ENCODE data around the gene FLRT1. TPM values are rescaled to one million over a fixed set of nuclear protein-coding genes. Genes with fewer than 3 reads are reported as not detected.

Gene FLRT1
- total RNA-seq, 1 donor from 2014 or later: not detected

GRCh38 chr11:64078284-64078683 is 42.6 kb downstream of the FLRT1 start:
- Mint-ChIP-seq H3K27ac (ENCODE audit: unreplicated experiment) (no peak overlapping the region), H3K4me3 (ENCODE audit: unreplicated experiment) (no peak overlapping the region), H3K36me3 (ENCODE audit: low read depth, unreplicated experiment) (no peaks in the 10 kb centered on the region), H3K9me3 (ENCODE audit: unreplicated experiment) (no peaks in the 10 kb centered on the region), H3K27me3 (ENCODE audit: unreplicated experiment) (peaks cover 5% of the 10 kb centered on the region), H3K4me1 (ENCODE audit: unreplicated experiment) (no peaks in the 10 kb centered on the region)
- DNase-seq (ENCODE audit: low spot score): no peak
- no peak for TF ChIP-seq CTCF (IDR thresholded peaks at IDR 0.05; ENCODE audit: unreplicated experiment)

DNA sequence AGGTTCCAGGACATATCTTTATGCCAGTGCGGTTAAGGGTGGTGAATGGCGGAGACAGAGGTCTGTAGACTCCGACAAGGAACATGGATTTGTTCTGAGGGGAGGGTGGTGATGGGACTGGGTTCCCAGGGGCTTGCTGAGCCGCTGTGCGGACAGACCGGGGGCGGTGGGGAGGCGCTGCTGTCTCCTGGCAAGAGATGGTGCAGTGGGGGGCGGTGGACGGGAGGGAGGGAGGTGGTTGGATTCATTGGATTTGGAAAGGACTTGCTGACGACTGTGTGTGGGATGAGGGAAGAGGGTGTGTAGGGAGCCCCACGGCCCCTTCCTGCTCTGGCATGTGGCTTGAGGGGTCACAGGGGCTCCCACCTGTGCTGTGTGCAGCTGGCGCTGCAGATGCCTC is 43.2 kb downstream of the FLRT1 start:
- no peak overlapping the region for H3K4me3 Mint-ChIP-seq (ENCODE audit: unreplicated experiment)
- H3K27me3 Mint-ChIP-seq (ENCODE audit: unreplicated experiment): peaks cover 5% of the 10 kb centered on the region
- TF ChIP-seq CTCF (IDR thresholded peaks at IDR 0.05; ENCODE audit: unreplicated experiment): no peak
- no peak overlapping the region for H3K27ac Mint-ChIP-seq (ENCODE audit: unreplicated experiment)
- no peak for DNase-seq (ENCODE audit: low spot score)
- H3K9me3 Mint-ChIP-seq (ENCODE audit: unreplicated experiment): no peaks in the 10 kb centered on the region
- H3K36me3 Mint-ChIP-seq (ENCODE audit: low read depth, unreplicated experiment): no peaks in the 10 kb centered on the region
- H3K4me1 Mint-ChIP-seq (ENCODE audit: unreplicated experiment): no peaks in the 10 kb centered on the region

DNA sequence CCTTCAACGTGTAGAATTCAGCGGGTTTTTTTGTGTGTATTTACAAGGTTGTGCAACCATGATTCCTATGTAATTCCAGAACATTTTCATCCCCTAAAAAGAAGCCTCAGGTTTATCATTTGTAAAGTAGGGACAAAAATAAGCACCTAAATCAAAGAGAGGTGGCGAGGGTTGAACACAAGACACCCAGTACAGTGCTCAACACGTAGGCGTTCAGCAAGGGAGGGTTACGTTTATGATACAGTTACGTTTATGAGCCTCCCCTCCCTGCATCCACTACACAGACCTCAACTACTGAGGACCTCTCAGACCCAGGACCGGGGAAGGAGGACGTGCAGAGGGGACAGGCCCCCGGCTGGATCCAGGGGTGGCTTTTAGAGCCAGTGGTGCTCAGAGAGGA is 44.7 kb downstream of the FLRT1 start:
- Mint-ChIP-seq H3K27me3 (ENCODE audit: unreplicated experiment) (peaks cover 3% of the 10 kb centered on the region), H3K27ac (ENCODE audit: unreplicated experiment) (no peak overlapping the region)
- TF ChIP-seq CTCF (IDR thresholded peaks at IDR 0.05; ENCODE audit: unreplicated experiment): no peak

GRCh38 chr11:64081745-64082442 is 46.2 kb downstream of the FLRT1 start:
- no peaks in the 10 kb centered on the region for H3K4me1 Mint-ChIP-seq (ENCODE audit: unreplicated experiment)
- H3K27ac Mint-ChIP-seq (ENCODE audit: unreplicated experiment): no peak overlapping the region
- no peak for DNase-seq (ENCODE audit: low spot score)
- H3K27me3 Mint-ChIP-seq (ENCODE audit: unreplicated experiment): no peaks in the 10 kb centered on the region
- H3K4me3 Mint-ChIP-seq (ENCODE audit: unreplicated experiment): no peak overlapping the region
- no peaks in the 10 kb centered on the region for H3K9me3 Mint-ChIP-seq (ENCODE audit: unreplicated experiment)
- no peaks in the 10 kb centered on the region for H3K36me3 Mint-ChIP-seq (ENCODE audit: low read depth, unreplicated experiment)
- no peak for TF ChIP-seq CTCF (IDR thresholded peaks at IDR 0.05; ENCODE audit: unreplicated experiment)

More for the DNA sequence above, 44.7 kb downstream of the FLRT1 start:
- Mint-ChIP-seq H3K4me1 (ENCODE audit: unreplicated experiment) (no peaks in the 10 kb centered on the region), H3K4me3 (ENCODE audit: unreplicated experiment) (no peak overlapping the region), H3K9me3 (ENCODE audit: unreplicated experiment) (no peaks in the 10 kb centered on the region), H3K36me3 (ENCODE audit: low read depth, unreplicated experiment) (no peaks in the 10 kb centered on the region)
- DNase-seq (ENCODE audit: low spot score): no peak

DNA sequence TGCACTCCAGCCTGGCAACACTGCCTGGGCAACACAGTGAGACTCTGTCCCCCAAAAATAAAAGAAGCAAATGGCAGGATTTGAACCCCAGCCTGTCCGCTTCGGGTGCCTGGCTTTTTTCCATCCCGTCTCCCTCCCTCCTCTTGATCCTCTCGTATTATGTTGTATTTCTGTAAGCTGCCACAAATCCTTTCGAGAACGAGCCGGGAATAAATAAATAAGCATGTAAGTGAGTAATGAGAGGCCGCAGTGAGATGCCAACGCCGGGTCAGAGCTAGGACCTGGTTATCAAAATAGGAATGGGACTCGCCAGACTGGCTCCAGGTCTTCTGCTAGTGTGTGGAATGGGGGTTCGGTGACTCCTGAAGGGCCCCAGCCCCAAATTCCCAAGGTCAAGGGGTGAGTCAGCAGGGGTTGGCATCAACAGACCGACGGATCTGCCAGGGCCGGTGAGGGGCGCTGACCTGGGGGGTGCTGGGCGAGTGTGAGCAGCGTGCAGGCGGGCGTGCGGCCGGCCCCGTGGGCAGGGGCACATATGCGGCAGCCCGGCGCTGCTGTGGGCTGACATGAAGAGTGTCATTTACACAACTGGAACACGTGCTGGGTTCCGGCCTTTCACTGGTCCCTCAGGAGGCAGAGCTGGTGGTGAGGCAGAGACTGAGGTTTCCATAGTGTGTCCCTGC is 47.8 kb downstream of the FLRT1 start:
- Mint-ChIP-seq H3K27me3 (ENCODE audit: unreplicated experiment) (no peaks in the 10 kb centered on the region), H3K4me3 (ENCODE audit: unreplicated experiment) (no peak overlapping the region), H3K4me1 (ENCODE audit: unreplicated experiment) (no peaks in the 10 kb centered on the region), H3K36me3 (ENCODE audit: low read depth, unreplicated experiment) (no peaks in the 10 kb centered on the region), H3K27ac (ENCODE audit: unreplicated experiment) (no peak overlapping the region), H3K9me3 (ENCODE audit: unreplicated experiment) (no peaks in the 10 kb centered on the region)
- TF ChIP-seq CTCF (IDR thresholded peaks at IDR 0.05; ENCODE audit: unreplicated experiment): no peak
- DNase-seq (ENCODE audit: low spot score): no peak
